CD4-positive, alpha-beta memory T cell (primary cell): Measurements from ENCODE around the gene CITED2. TPM values are rescaled to one million over a fixed set of nuclear protein-coding genes. Genes with fewer than 3 reads are reported as not detected.

Experiments used
- CTCF ChIA-PET: fragments of 350-600 bp; sonication (Branson Sonifier 250); formaldehyde crosslinking; loops from one replicate; lab custom pipeline; 2021; ENCODE audit warnings: inconsistent platforms; ENCODE audit not compliant: partially characterized antibody; lab: Charles Lee
- POLR2A ChIA-PET: fragments of 350-600 bp; sonication (Branson Sonifier 250); formaldehyde crosslinking; loops from one replicate; lab custom pipeline; 2021; ENCODE audit not compliant: partially characterized antibody; lab: Charles Lee
- DNase-seq, 5 donors: peaks; one replicate each; pipeline versions ENCODE4 v3.0.0 to v3.0.0-alpha.2; 2020 to 2022; ENCODE audit warnings: mixed read lengths in 1 of 5
- H3K27ac ChIP-seq: one replicate; pipeline ENCODE4 v1.7.0; 2013; ENCODE audit warnings: low read depth, low read length
- H3K27me3 ChIP-seq: 2 replicates; pipeline ENCODE4 v1.7.0; 2013; ENCODE audit warnings: mild to moderate bottlenecking, low read length, moderate library complexity; ENCODE audit not compliant: insufficient read depth
- H3K36me3 ChIP-seq: 2 replicates; pipeline ENCODE4 v1.7.0; 2013; ENCODE audit warnings: mild to moderate bottlenecking, low read length, moderate library complexity; ENCODE audit not compliant: insufficient read depth
- H3K4me1 ChIP-seq: 2 replicates; pipeline ENCODE4 v1.7.0; 2013; ENCODE audit warnings: mild to moderate bottlenecking, low read length, moderate library complexity; ENCODE audit not compliant: insufficient read depth
- H3K4me3 ChIP-seq, 2 donors: one replicate each; pipeline ENCODE4 v1.7.0; 2013; ENCODE audit warnings: low read length in 2 of 2, mild to moderate bottlenecking in 1 of 2
- H3K9me3 ChIP-seq, 2 donors: one replicate each; pipeline ENCODE4 v1.7.0; 2013; ENCODE audit warnings: low read length in 2 of 2, control low read depth in 1 of 2; ENCODE audit not compliant: control insufficient read depth in 1 of 2
- H3K27ac Mint-ChIP-seq, 7 donors: one replicate each; pipeline ENCODE4 v1.8.0; 2020 to 2021; ENCODE audit warnings: mixed read lengths in 7 of 7, mild to moderate bottlenecking in 6 of 7, inconsistent platforms in 3 of 7, moderate library complexity in 3 of 7
- H3K27me3 Mint-ChIP-seq, 2 donors: one replicate each; pipeline ENCODE4 v1.8.0; 2020 to 2021; ENCODE audit warnings: mixed read lengths in 2 of 2
- H3K36me3 Mint-ChIP-seq, 2 donors: one replicate each; pipeline ENCODE4 v1.8.0; 2020 to 2021; ENCODE audit warnings: mixed read lengths in 2 of 2, inconsistent platforms in 1 of 2, mild to moderate bottlenecking in 1 of 2
- H3K4me1 Mint-ChIP-seq, 4 donors: one replicate each; pipeline ENCODE4 v1.8.0; 2020 to 2021; ENCODE audit warnings: mixed read lengths in 4 of 4, mild to moderate bottlenecking in 1 of 4
- H3K4me3 Mint-ChIP-seq, 8 donors: one replicate each; pipeline ENCODE4 v1.8.0; 2020 to 2021; ENCODE audit warnings: mixed read lengths in 8 of 8, mild to moderate bottlenecking in 7 of 8, moderate library complexity in 6 of 8, inconsistent platforms in 3 of 8
- H3K9me3 Mint-ChIP-seq, 8 donors: one replicate each; pipeline ENCODE4 v1.8.0; 2020 to 2021; ENCODE audit warnings: mixed read lengths in 8 of 8, mild to moderate bottlenecking in 5 of 8, inconsistent platforms in 3 of 8, moderate library complexity in 1 of 8
- intact Hi-C: fragments of 100-400 bp; cut with micrococcal nuclease; formaldehyde crosslinking; loops from one replicate; pipeline ENCODE4 v1.15.1; 2023
- polyA plus RNA-seq, 2 donors: library from polyadenylated mRNA; unstranded; fragments of 300-500 nt; fragmentation: Illumina TruSeq; gene quantifications; one replicate each; pipeline ENCODE4 v1.2.3, GENCODE V29; 2021
- total RNA-seq, 2 experiments: library from RNA; stranded (reverse); gene quantifications; one replicate each; pipeline ENCODE4 v1.2.3, GENCODE V29; 2021

CITED2 gene
- total and polyA plus RNA-seq, 4 experiments from 2014 or later: 37.1 to 118 (median 82.3) TPM

DNA sequence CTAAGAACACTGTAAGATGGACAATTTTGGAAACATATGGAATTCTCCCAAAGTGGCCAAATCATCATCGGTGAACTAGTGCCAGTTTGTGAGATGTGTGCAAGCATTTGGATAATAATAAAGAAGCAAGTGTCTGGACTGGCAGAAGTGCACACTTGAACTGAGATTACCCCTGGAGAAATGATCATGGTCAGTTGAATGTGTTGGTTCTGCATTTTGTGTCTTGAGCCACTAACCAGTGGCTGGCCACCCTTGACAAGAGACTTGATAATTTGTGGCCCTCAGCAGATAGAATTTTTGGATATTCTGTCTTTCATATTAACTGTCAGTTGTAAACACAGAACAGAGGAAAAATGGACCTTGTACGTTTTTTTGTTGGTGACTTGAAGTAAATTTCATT is 37.4 kb downstream of the CITED2 start:
- H3K9me3 ChIP-seq: no peaks in the 10 kb centered on the region
- no peaks in the 10 kb centered on the region for H3K4me1 ChIP-seq
- no peak for DNase-seq
- Mint-ChIP-seq H3K4me1 (peaks cover 0 to 6% (median 2%) of the 10 kb centered on the region in 4 donors), H3K36me3 (no peaks in the 10 kb centered on the region), H3K4me3 (no peak overlapping the region), H3K27ac (no peak overlapping the region), H3K9me3 (peaks cover 0 to 4% (median 0%) of the 10 kb centered on the region in 8 donors), H3K27me3 (no peaks in the 10 kb centered on the region)
- no peaks in the 10 kb centered on the region for H3K36me3 ChIP-seq
- no peak overlapping the region for H3K4me3 ChIP-seq
- intact Hi-C loops: loop anchor here (5.0 kb wide), 1 partner anchor 75 kb away; no protein-coding TSS in a partner anchor
- H3K27me3 ChIP-seq: no peaks in the 10 kb centered on the region
- ChIA-PET POLR2A (interaction anchor here (0.5 to 1.2 kb wide), 5 partner anchors 10 to 224 kb away, joined by 3 to 8 read pairs (median 3); no protein-coding TSS in a partner anchor), CTCF (no interaction called here)
- no peak overlapping the region for H3K27ac ChIP-seq

DNA sequence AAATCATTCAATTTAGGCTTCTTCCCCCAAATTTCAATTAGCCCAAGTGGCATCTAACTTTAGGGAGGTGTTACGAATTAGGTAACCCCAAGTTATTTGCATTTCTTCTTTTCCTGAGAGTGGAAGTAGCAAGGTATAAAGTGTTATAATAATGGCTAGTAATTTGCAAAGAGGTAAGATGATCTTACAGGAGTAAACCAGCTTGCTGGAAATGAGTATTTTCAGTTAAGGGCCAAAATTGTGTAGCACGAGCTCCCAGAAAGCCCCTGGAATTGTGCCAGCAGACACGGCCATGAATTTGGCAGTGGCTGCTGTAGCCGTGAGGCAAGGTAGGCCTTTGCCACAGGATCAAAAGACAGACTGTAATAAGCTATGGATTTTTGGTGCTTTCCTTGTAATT is 38.0 kb downstream of the CITED2 start:
- Histone ChIP-seq H3K9me3 (no peaks in the 10 kb centered on the region), H3K4me1 (no peaks in the 10 kb centered on the region), H3K4me3 (no peak overlapping the region), H3K36me3 (no peaks in the 10 kb centered on the region), H3K27me3 (no peaks in the 10 kb centered on the region), H3K27ac (no peak overlapping the region)
- H3K4me3 Mint-ChIP-seq: no peak overlapping the region
- intact Hi-C loops: loop anchor here (5.0 kb wide), 1 partner anchor 74 kb away; no protein-coding TSS in a partner anchor
- H3K36me3 Mint-ChIP-seq: no peaks in the 10 kb centered on the region
- H3K9me3 Mint-ChIP-seq: peaks cover 0 to 4% (median 0%) of the 10 kb centered on the region in 8 donors
- CTCF ChIA-PET: no interaction called here
- no peak overlapping the region for H3K27ac Mint-ChIP-seq
- no peaks in the 10 kb centered on the region for H3K27me3 Mint-ChIP-seq
- no peak for DNase-seq
- POLR2A ChIA-PET: interaction anchor here (0.5 to 1.2 kb wide), 4 partner anchors 12 to 224 kb away, joined by 3 to 8 read pairs (median 3); no protein-coding TSS in a partner anchor
- peaks cover 0 to 6% (median 2%) of the 10 kb centered on the region in 4 donors for H3K4me1 Mint-ChIP-seq

- Mint-ChIP-seq H3K27ac (peak overlapping the region in 2 of 7 donors; percentile 7 to 19), H3K36me3 (no peaks in the 10 kb centered on the region), H3K4me1 (peaks cover 0 to 6% (median 2%) of the 10 kb centered on the region in 4 donors), H3K9me3 (no peaks in the 10 kb centered on the region), H3K4me3 (no peak overlapping the region), H3K27me3 (no peaks in the 10 kb centered on the region)
- Histone ChIP-seq H3K4me1 (no peaks in the 10 kb centered on the region), H3K36me3 (no peaks in the 10 kb centered on the region), H3K27ac (no peak overlapping the region), H3K4me3 (no peak overlapping the region), H3K27me3 (no peaks in the 10 kb centered on the region), H3K9me3 (no peaks in the 10 kb centered on the region)
- POLR2A ChIA-PET: no interaction called here
- no peak for DNase-seq
- CTCF ChIA-PET: interaction anchor here (0.7 kb wide), 1 partner anchor 80 kb away, joined by 3 read pairs; no protein-coding TSS in a partner anchor
- intact Hi-C loops: loop anchor here (5.0 kb wide), 1 partner anchor 73 kb away; no protein-coding TSS in a partner anchor
These were observed 38.8 kb downstream of the CITED2 start for GRCh38 chr6:139335447-139336210.

GRCh38 chr6:139334806-139335446 is 39.5 kb downstream of the CITED2 start:
- Mint-ChIP-seq H3K4me3 (no peak overlapping the region), H3K27me3 (no peaks in the 10 kb centered on the region), H3K4me1 (peaks cover 2 to 6% (median 3%) of the 10 kb centered on the region in 4 donors), H3K36me3 (no peaks in the 10 kb centered on the region), H3K27ac (peak overlapping the region in 1 of 7 donors; percentile 7), H3K9me3 (no peaks in the 10 kb centered on the region)
- intact Hi-C loops: loop anchor here (5.0 kb wide), 1 partner anchor 73 kb away; no protein-coding TSS in a partner anchor
- no peaks in the 10 kb centered on the region for H3K36me3 ChIP-seq
- ChIA-PET POLR2A (no interaction called here), CTCF (no interaction called here)
- no peaks in the 10 kb centered on the region for H3K4me1 ChIP-seq
- no peaks in the 10 kb centered on the region for H3K9me3 ChIP-seq
- no peak overlapping the region for H3K27ac ChIP-seq
- no peak overlapping the region for H3K4me3 ChIP-seq
- no peaks in the 10 kb centered on the region for H3K27me3 ChIP-seq
- no peak for DNase-seq

DNA sequence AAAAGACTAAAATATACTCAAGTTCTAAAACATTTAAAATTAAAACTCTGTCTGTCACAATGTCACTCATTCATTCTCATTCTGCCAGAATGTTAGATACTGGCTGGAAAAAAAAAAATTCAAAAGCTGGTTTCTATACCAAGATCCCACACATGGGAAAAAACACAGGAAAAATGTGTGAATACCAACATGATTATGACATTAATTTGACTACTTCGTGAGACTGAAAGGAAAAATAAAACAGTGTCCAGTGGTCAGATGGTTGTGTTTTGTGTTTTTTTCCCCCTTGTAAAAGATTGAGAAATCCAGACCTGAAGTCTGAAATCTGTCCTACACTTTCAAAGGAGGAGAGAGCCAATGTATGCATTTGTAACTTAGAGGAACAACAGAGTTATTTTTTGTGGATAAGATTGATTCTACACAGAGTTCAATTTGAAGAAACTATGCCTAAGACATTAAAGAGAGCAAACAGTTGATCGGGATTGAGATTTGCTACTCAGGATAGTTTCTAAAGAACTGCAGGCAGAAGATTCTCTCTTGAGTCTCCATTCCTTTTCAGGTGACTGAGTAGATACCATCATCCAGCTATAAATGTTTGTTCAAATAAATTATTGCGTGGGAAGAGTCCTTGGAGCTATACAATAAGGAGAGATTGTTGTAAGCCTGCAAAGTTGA is 43.5 kb downstream of the CITED2 start:
- no peaks in the 10 kb centered on the region for H3K36me3 Mint-ChIP-seq
- no peak overlapping the region for H3K27ac ChIP-seq
- peaks cover under 1% of the 10 kb centered on the region for H3K4me1 ChIP-seq
- peaks cover 3 to 17% (median 7%) of the 10 kb centered on the region in 4 donors for H3K4me1 Mint-ChIP-seq
- H3K4me3 ChIP-seq: no peak overlapping the region
- H3K27ac Mint-ChIP-seq: peak overlapping the region in 1 of 7 donors; percentile 31
- no peaks in the 10 kb centered on the region for H3K9me3 Mint-ChIP-seq
- no peak for DNase-seq
- no peaks in the 10 kb centered on the region for H3K27me3 ChIP-seq
- intact Hi-C loops: no loop called here
- ChIA-PET POLR2A (interaction anchor here (0.9 to 1.5 kb wide), 4 partner anchors 20 to 44 kb away, joined by 3 to 6 read pairs (median 4); partner anchors contain the start of genes CITED2 and TXLNB), CTCF (interaction anchor here (0.7 to 1.5 kb wide), 4 partner anchors 9 to 111 kb away, joined by 3 to 5 read pairs (median 3); no protein-coding TSS in a partner anchor)
- H3K27me3 Mint-ChIP-seq: no peaks in the 10 kb centered on the region
- no peaks in the 10 kb centered on the region for H3K36me3 ChIP-seq
- H3K4me3 Mint-ChIP-seq: no peak overlapping the region
- no peaks in the 10 kb centered on the region for H3K9me3 ChIP-seq

GRCh38 chr6:139330306-139330705 is 44.1 kb downstream of the CITED2 start:
- ChIA-PET CTCF (interaction anchor here (0.6 to 1.5 kb wide), 2 partner anchors 110 to 347 kb away, joined by 3 to 5 read pairs; no protein-coding TSS in a partner anchor), POLR2A (interaction anchor here (0.9 to 1.5 kb wide), 3 partner anchors 19 to 45 kb away, joined by 3 to 4 read pairs (median 3); partner anchors contain the start of genes CITED2 and TXLNB)
- Mint-ChIP-seq H3K27me3 (no peaks in the 10 kb centered on the region), H3K4me3 (no peak overlapping the region), H3K9me3 (no peaks in the 10 kb centered on the region), H3K36me3 (no peaks in the 10 kb centered on the region), H3K4me1 (peaks cover 7 to 23% (median 12%) of the 10 kb centered on the region in 4 donors), H3K27ac (peak overlapping the region in 1 of 7 donors; percentile 25)
- no peak overlapping the region for H3K27ac ChIP-seq
- H3K36me3 ChIP-seq: no peaks in the 10 kb centered on the region
- no peaks in the 10 kb centered on the region for H3K27me3 ChIP-seq
- no peak overlapping the region for H3K4me3 ChIP-seq
- intact Hi-C loops: no loop called here
- no peak for DNase-seq
- H3K9me3 ChIP-seq: no peaks in the 10 kb centered on the region
- peaks cover 7% of the 10 kb centered on the region for H3K4me1 ChIP-seq
